ENCODE measurements around the gene FAM131B.
A peak's percentile ranks its signal among the peaks of the same experiment; 100 is the strongest.
"Not testable (repeated sequence)": the region's sequence is repeated elsewhere in the genome, so short reads cannot be mapped to it uniquely, and the experiment has no call there.

The FAM131B gene

GRCh38 chr7:143395187-143396149 lies 33.0 kb upstream of the FAM131B start:
- DNase-seq (ENCODE audit: low spot score): no peak

- no peak for DNase-seq (ENCODE audit: low spot score)
Measured at GRCh38 chr7:143394777-143395176, 32.3 kb upstream of the FAM131B start.

GRCh38 chr7:143394068-143394467 lies 31.6 kb upstream of the FAM131B start:
- no peak for DNase-seq (ENCODE audit: low spot score)

DNA sequence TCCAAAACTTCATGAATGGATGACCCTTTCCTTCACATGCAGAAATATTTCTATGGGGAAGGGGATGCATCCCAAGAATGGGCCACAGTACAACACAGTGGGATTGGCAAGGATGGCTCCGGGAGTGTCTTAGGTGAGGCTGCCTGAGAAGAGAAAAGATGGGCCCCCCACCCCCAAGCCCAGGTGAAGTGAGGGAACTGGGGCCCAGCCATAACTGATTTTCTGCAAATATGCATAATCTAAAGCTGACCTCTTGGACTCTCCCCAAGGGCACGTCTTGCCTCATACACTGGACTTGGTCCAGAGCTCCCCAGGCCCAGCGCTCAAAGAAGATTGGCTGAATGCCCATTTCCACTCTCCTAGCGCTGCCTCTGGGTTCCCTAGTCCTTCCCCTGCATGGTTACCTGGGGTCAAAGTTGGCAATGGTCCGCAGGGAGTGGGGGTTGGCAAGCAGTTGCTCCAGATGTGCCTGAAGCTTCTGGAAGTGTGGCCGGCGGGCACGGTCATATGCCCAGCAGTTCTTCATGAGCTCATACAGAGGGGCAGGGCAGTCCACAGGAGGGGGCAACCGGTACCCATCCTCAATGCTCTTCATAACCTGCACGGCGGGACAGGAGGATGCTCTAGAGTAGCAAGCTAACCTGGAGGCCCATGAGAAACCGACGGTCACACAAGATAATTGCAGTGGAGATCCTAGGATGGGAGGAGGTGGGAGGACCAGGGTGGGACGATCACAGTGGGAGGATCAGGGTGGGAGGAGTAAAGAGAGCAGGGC lies 30.9 kb upstream of the FAM131B start:
- DNase-seq (ENCODE audit: low spot score): no peak

DNA sequence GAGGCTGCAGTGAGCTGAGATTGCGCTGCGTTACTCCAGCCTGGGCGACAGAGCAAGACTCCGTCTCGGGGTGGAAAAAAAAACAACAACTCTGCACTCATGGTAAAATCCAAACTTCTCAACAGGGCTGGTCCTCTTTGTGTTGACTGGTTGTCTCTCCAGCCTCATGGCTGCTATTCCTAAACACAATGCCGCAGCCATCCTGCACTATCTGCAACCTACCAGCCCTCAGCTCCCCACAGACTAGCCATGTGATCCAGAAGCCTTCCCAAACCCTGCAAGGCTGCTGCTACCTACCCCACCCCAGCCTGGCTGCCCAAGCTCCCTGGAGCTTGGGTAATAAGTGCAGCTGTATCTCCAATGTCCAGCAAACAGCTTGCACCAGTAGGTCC lies 30.4 kb upstream of the FAM131B start:
- no peak for DNase-seq (ENCODE audit: low spot score)

DNA sequence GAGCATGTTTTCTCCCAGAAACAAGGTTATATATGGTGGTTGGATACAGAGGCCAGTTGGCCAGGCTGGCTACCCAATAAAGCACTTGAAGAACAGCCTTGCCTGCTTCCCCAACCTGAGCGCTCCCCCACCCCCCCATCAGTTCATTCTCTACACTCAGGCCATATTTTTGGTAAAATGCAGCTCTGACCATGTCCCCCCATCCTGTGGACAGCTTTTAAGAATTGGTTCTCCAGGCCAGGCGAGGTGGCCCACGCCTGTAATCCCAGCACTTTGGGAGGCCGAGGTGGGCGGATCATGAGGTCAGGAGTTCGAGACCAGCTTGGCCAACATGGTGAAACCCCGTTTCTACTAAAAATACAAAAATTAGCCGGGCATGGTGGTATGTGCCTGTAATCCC lies 29.9 kb upstream of the FAM131B start:
- not testable (repeated sequence) for DNase-seq (ENCODE audit: low spot score)

GRCh38 chr7:143391462-143392404 lies 29.2 kb upstream of the FAM131B start:
- no peak for DNase-seq (ENCODE audit: low spot score)

DNA sequence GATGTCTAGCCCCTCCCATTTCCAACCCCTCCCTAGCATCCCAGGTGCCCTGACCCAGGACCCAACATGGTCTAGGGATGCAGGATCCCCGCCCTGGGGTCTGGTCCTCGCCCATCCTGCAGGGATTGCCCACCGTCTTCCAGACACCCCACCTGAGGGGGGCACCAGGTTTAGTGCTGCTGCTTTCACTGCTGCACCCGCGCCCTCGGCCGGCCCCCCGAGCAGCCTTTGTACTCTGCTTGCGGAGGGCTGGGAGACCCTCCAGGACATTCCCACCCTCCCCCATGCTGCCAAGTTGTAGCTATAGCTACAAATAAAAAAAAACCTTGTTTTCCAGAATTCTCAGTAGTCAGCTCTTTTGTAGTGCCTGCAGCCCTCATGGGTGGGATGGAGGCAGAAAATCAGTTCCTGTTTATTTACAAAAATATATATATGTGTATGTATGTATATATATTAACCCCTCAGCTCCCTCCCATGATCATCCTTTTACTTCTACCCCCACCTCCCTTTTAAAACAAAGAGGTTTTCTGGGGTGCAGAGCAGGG lies 28.3 kb upstream of the FAM131B start:
- DNase-seq (ENCODE audit: low spot score): no peak

GRCh38 chr7:143390104-143390772 lies 27.7 kb upstream of the FAM131B start:
- DNase-seq (ENCODE audit: low spot score): no peak

DNA sequence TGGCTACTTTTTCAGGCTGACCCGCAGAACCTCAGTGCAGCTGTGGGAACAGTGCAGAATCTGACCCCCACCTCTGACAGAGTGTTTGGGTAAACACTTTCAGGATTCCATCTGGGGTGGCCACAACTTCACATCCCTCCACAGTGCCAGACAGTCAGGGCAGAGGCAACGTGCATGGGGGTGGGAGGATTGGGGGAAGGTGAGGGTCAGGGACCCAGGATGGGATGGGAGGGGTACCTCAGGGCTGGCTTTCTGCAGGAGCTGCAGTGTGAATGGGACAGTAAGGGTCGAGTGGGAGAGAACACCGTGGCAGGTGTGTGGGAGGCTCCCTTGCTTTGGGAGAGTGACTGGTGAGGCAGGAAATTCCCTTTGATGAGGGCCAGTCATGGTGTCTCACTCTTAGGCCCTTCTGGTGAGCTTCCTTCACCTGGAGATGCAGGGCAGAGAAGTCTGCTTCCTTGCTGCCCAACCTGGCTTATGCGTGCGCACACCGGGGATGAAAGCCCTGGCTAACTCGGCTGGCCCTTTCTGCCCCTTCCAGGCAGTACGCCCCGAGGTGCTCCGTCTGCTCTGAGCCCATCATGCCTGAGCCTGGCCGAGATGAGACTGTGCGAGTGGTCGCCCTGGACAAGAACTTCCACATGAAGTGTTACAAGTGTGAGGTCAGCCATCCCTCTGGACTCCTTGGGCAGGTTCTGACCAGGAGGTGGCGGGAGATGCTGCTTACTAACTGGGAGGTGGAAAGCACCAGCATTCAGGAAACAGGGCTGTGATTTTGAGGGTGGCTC lies 27.0 kb upstream of the FAM131B start:
- no peak for DNase-seq (ENCODE audit: low spot score)

- DNase-seq (ENCODE audit: low spot score): no peak
Measured at GRCh38 chr7:143388491-143389101, 26.1 kb upstream of the FAM131B start.

- DNase-seq (ENCODE audit: low spot score): no peak
Measured at GRCh38 chr7:143388051-143388450, 25.5 kb upstream of the FAM131B start.

GRCh38 chr7:143387156-143387975 lies 24.9 kb upstream of the FAM131B start:
- no peak for DNase-seq (ENCODE audit: low spot score)

DNA sequence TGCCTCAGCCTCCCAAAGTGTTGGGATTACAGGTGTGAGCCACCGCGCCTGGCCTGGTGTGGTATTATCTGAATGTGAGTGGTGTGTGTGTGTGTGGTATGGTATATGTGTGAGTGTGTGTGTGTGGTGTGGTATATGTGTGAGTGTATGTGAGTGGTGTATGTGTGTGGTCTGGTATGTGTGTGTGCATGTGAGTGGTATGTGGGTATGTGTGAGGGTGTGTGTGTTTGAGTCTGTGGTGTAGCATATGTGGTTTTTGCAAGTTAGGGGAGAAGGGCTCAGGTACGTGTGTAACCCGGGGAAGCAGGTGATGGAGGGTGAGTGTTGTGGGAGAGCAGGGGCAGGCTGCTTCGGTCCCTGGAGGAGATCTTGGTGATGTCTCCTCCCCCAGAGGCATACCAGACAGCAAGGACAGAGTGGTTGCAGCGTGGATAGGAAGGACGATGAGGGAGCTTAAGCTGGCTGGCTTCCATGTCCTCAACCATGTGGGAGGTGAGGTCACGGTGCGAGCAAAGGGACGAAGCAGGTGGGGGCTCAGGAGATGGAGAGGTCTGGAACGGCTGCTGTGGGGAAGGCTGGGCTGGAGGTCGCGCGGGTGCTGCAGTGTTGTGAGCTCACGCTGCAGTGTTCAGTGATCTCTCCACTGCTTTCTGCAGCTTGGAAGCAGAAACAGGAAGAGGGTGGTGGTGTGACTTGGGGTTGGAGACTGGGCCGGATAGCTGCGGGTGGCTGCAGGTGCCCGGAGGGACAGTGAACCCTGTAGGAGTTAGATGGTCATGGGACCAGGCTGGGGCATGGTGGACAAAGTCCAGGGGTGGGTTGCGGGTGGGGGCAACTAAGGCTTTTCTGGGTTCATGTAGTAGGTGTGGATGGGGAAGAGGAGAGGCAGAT lies 23.6 kb upstream of the FAM131B start:
- DNase-seq (ENCODE audit: low spot score): peak; percentile 53

DNA sequence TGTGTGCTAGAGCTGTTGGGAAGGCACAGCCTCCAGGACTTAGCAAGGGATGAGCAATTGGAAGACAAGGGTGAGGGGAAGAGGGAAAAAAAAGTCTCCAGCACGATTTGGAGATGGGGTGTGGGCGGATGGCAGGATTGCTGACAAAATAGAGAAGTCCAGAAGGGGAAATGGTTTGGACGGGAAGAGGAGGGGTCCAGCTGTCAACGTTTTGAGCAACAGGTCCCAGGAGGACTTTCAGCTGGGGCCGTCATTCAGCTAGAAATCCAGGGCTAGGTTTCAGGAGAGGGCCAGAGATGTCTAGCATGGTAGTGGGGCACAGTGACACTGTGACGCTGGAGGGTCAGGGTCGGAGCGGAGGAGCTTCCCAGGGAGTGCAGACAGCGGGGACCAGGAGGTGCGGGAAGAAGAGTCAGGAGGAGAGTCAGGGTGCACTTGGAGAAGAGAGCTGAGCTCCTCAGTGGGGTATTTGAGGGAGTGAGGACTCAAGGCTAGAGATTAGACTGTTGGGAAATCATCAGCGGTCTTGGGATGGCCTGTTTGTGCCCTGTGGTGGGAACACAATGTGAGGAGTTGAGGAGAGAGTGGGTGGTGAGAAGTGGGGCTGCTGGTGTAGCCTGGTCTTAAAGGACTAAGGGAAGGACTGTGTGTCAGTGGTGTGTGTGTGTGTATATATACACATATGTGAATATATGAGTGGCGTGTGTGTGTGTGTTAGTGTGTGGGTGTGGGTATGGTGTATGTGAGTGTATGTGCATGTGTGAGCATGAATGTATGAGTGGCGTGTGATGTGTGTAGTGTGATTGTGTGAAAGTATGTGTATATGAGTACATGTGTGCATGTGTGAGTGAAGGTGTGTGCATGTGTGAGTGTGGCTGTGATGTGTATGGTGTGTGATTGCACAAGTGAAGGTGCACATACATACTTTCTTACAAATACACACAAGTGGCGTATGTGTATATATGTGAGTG lies 22.4 kb upstream of the FAM131B start:
- DNase-seq (ENCODE audit: low spot score): no peak

GRCh38 chr7:143384148-143384547 lies 21.6 kb upstream of the FAM131B start:
- no peak for DNase-seq (ENCODE audit: low spot score)

GRCh38 chr7:143383642-143383957 lies 21.1 kb upstream of the FAM131B start:
- no peak for DNase-seq (ENCODE audit: low spot score)
